ENCODE measurements around the gene PLCB3.

PLCB3 gene

DNA sequence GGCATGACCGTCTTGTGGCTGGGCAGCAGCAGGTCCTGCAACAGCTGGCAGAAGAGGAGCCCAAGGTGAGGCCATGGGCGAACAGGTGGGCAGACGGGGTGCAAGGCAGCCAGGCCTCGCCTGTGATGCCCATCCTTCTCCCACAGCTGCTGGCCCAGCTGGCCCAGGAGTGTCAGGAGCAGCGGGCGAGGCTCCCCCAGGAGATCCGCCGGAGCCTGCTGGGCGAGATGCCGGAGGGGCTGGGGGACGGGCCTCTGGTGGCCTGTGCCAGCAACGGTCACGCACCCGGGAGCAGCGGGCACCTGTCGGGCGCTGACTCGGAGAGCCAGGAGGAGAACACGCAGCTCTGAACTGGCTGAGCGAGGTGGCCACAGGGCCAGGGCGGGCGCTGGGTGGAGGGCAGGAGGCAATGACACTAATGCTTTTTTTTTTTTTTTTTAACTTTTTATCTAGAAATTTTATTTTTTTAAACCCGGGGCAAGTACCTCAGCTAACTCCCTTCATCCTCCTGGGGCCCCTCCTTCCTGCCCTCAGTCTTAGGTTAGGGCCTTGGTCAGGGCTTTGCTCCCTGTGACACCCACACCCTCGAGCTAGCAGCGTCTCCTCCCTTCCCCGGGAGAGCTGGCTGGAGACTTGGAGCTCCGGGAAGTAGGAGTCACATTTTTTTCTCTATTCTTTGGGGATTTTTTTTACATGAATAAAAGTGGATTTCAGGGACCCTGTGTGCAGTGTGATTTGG is 16.0 kb downstream of the PLCB3 start:
- DNase-seq (ENCODE audit: low read depth) = no peak

DNA sequence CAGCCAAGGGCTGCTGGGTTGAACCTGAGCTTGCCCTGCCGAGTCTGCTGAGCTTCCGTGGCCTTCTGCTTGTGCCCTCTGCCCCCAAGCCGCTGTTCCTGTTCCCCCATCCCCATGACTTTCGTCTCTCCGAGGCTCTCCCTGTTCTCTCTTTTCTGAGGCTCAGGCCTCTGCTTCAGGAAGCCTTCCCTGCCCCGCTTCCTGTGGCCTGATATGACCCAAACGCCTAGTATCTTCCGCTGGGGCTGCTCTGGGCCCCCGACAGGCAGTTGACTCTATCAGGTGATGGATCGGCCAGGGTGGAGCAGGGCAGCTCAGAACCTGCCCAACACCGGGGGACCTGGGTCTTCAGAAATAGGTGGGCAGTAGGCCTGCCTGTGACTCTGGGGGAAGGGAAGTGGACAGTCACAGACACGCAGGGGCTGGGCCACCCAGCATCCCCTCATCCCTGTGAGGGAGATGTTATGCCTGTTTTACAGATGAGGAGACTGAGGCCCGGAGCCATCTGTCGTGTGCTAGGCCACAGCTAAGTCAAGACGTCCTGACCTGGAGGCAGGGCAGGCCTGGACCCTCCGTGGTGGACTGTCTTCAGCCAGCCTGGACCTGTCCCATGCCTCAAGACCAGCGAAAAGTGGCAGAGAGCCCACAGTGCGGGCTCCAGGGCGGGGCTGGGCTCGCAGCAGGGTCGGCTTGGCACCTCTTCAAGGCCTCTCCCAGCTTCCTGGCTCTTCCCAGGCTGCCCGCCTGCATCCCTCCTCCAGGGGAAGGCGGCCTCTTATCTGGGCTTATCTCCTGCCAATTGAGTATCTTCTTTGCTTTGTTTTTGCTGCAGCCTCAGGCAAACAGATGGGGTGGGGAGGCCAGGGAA is 16.9 kb downstream of the PLCB3 start:
- DNase-seq (ENCODE audit: low read depth) = no peak

DNA sequence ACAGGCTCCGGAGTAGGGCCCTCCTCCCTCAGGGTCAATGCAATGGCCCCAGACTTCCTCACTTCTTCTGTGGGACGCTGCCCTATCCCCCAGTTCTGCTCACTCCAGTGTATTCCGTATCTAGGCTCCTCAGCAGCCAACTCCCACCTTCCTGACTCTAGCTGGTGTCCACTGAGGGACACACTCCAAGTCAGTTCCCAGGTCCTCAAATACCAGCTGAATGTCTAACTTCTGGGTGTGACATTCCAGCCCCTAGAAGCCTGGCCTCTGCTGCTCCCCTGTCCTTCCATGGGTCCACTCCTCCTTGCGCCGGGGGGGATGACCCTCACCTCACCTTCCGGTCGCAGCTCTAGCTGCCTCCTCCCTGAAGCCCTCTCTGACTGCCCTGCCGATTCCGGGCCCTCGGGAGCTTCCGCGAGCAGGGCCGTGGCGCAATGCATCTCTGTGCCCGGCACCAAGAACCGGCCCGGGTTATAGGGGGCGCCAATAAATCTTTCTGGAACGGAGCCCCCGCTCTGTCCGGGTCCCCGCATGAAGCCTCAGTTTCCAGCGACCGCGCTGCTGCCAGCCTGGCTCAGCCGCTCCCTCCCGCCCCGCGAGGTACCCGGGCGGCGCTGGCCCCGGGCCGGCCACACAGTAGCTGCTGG is 17.7 kb downstream of the PLCB3 start:
- no peak for DNase-seq (ENCODE audit: low read depth)

DNA sequence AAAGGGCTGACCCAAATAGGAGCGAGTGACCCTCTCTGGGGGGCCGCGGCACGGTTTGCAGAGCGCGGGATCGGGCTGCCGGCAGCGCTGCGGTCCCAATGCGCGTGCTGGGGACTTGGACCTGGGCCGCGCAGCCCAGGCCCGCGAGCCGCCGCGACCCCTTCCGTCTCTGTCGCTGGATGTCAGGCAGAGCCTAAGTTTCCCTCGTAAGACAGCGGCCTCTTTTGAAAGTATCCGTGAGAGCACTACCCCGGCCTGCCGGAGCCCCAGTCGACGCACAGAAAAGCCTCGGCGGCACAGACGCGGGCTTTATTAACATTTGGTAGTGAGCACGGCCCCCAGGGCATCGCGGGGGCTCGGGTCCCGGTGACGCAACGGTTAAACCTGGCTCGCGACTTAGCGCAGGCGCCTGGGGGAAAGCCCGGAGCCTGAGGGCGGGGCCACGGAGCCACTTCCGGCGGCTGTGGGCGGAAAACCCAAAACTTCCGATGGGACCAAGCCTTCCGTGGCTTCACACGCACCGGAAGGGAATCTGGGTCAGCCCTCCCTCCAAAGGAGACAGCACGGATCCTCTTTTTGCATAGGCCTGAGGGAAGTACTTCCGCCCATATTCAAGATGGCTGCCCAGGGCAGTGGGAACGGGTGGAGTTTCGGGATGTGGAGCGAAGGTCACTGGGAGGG is 18.4 kb downstream of the PLCB3 start:
- DNase-seq (ENCODE audit: low read depth) = peak; percentile 97

DNA sequence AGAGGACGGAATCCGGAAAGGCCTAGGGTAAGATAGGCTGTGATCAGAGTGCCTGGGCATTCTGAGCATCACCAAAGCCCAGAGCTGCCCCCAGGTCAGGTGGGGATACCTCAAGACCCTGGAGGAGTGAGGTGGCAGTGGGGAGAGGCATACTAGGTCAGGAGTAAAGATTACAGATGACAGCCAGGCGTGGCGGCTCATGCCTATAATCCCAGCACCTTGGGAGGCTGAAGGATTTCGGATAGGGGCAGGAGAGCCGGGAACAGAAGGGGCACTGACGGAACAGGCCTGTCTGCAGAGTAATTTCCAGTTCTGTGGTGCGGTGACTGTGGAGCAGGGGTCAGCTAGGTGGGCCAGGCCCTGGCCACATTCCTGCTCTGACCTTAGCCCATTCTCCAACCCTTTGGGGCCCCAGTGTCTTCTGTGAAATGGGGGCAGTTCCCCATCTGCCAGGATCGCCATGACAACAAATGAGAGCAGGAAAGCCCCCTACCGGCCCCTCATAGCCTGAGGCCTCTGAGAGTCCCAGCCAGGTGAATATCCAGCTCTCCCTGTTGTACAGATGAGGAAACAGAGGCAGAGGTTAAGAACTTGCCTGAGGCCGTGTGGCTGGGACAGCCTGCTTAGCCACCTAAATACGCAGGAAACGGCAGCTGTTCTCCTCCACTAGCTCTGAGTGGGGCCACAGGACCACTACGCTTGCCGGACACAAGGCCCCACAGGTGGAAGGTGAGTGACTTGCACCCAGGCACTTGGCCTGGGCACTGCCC is 23.9 kb downstream of the PLCB3 start:
- no peak for DNase-seq (ENCODE audit: low read depth)

DNA sequence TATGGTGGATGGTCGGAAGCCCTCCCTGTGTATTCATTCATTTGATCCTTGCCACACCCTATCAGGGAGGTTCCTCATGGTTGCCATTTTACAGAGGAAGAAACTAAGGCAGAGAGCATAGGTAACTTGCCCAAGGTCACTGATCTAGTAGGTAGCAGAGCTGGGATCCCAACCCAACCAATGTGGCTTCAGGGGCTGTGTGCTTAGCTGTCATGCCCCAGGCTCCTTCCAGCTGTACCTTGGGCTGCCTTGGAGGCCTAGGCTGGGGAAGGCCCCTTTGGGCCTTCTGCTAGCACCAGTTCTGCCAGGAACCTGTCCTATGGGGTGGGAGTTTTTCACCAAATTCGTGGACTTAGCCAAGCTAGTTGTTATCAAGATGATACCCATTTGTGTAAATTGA is 24.5 kb downstream of the PLCB3 start:
- DNase-seq (ENCODE audit: low read depth) = no peak

DNA sequence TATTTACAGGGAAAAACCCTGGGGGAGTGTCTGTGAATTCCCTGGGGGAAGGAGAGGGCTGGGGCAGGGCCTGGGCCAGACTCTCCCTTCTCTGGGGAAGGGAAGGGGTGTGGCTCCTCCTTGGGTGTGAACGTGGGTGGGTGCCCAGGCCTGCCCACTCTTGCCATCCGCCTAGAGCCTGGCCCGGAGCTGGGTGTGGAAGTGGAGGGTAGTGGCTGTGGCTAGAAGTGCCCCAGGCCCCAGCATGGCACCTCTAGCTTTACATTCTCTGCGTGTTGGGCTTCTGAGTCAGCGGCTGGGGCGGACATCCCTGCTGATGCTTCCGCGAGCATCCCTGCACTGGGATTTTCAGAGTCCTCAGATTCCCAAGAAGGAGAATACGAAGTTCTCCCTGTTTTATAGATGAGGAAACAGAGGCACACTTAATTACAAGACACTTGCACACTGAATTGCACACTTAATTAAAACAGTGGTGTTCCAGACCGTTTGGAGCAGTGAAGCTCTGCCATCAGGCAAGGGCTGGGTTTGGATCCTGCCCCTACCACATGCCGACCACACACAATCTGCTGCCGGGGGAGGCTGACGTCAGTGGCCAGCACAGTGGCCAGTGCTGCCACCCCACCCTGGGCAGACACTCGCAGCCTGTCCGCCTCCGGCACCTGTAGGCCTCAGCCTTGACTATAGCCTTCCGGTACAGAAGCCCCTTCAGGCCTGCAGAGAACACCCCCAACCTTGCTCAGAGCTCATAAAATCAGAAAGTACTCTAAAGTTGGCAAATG is 25.5 kb downstream of the PLCB3 start:
- no peak for DNase-seq (ENCODE audit: low read depth)

DNA sequence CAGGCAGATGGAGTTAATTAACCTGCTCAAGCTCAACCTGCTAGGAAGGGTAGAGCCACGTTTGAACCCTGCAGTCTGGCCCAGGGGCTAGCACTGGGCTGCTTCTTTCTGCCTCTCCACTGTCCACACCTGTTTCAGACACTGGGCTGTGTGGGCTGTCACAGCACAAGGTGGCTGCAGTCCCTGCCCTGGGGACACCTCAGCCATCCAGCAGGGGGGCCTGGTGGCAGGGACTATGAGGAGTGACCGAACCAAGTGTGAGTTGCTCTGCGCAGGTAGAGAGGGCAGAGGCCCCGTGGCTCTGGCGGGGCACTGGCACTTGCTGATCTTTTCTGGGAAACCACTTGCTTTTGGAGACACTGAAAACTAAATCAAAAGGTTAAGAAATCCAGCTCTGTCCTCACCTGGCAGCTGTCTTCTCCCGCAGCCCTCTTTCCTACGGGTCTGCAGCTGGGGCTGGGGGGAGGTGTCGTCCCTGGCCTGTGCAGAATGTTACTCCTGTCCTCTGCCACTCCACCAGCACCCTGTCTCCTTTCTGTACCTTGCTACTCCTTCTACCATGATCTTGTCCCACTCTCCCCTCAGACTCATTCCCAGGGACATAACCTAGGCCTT is 27.4 kb downstream of the PLCB3 start:
- no peak for DNase-seq (ENCODE audit: low read depth)

DNA sequence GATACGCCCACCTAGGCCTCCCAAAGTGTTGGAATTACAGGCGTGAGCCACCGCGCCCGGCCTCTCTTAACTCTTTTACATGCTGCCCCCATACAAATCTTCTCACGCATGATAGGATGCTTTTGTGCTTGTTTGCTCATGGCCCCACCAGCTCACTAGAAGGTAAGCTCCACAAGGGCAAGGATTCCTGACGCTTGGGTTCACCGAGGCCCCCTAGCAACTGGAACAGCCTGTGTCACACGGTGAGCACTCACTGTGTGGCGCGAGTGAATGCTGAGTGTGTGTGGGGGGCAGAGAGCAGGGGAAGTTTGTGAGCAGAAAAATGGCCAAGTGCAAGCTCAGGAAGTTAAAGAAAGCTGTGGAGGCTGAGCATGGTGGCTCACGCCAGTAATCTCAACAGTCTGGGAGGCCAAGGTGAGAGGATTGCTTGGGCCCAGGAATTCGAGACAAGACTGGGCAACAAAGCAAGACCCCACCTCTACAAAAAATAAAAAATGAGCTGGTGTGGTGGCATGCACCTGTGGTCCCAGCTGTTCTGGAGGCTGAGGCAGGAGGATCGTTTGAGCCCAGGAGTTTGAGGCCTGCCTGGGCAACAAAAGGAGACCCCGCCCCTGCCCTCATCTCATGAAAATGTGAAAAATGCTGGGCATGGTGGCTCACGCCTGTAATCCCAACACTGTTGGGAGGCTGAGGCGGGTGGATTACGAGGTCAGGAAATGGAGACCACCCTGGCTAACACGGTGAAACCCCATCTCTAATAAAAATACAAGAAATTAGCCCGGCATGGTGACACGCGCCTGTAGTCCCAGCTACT is 30.8 kb downstream of the PLCB3 start:
- no peak for DNase-seq (ENCODE audit: low read depth)

DNA sequence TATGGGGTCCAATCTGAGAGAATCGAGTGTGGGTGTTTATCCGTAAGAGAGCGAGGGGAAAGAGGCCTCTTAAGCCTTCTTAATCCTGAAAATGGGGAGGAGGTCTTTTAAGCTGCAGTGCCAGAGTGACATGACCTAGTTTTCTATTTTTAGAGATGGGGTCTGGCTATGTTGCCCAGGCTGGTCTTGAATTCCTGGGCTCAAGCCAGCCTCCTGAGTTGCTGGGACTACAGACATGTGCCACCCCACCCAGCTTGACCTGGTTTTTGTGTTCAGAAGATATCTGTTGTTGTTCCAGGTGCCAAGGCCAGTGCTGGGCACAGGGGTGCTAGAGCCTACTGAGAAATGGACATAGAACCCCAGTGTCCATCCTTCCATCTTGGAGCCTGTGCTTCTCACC is 31.8 kb downstream of the PLCB3 start:
- no peak for DNase-seq (ENCODE audit: low read depth)

DNA sequence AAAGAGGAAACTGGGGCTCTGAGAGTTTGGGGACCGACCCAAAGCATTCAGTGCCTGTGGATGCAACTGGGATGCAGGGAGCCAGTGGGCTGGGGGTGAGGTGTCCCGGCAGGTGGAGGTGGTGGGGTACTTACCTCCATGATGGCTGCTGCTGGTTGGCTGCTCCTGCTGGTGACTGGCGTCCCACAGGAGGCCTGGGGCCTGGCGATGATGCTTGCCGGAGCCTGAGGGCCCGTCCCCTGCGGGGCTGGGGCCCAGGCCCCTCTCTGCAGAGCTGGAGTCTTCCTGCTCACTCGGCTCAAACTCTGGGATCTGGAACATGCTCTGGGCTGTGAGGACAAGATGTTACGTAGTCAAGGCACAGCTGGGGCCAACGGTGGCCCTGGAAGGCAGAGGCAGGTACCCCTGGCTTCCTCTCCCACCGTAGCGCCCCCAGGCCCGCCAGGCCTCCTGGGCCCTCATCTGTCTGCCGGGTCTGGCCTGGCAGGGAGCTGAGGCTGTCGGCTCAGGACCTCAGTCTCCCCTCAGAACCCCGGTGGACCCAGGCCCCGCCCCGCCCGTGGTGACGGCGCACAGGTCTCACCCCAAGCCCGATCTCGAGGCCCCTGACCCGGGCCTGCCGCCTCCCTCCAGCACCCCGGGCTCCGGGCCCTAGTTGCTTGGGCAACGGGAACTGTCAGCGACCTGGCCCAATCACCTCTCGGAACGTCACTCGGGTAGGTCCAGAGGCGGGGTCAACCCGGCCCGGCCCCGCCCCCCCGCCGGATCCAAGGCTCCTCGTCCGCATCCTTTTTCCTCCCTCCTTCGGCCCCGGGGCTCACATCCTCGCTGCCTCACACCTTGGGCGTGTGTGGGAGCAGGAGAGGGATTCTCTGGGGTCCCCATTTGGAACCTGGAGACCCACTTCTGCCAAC is 33.0 kb downstream of the PLCB3 start, which contains the start of gene BAD:
TSS of gene BAD (minus strand) at position 618 of the 914 bp plus-strand sequence. CDS start at position 321, 297 bp downstream.
- peak; percentile 88 for DNase-seq (ENCODE audit: low read depth)

DNA sequence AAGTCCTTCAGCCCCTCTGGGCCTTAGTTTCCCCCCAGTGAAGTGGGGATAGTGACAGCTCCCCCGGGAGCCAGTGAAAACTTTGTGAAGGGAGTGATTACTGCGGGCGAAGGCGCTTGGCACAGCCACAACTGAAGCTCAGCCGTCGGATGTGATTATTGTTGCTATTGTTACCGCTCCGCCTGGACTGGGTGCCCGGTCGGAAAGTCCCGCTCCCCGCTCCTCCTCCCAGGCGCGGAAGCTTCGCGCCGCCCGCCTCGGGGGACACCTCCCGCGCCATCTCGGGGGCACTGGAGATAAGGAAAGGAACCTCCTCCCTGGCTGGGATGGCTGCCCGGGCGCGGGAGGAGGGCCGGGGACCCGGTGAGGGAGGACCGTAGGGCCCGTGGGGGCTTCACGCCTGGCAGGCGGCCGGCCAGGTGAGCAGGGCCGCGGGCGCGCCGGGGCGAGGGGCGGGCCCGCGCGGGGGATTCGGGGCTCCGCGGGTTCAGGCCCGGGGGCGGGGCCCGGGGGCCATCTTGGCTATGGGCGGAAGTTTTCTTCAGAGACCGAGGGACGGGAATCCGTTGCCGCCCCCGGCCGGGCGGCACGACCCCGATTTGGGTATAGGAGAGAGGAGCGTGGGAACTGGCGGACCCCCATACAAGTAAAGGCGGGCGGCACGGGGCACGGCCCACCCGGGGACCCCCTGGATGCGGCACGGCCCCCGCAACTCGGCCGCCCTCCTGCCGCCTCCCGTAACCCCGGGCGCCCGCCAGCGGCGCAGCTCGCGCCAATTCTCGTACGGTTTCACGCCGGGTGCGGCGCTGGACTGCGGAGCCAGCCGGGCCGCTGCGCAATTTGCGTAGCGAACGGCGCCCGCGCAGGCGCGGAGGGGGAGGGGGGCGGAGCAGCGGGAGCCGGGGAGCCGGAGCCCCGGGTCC is 33.9 kb downstream of the PLCB3 start, which contains the start of gene GPR137:
TSS of gene GPR137 (plus strand) at position 887 of the 923 bp plus-strand sequence. CDS start 677 bp downstream, outside the sequence.
- DNase-seq (ENCODE audit: low read depth) = peak; percentile 87

DNA sequence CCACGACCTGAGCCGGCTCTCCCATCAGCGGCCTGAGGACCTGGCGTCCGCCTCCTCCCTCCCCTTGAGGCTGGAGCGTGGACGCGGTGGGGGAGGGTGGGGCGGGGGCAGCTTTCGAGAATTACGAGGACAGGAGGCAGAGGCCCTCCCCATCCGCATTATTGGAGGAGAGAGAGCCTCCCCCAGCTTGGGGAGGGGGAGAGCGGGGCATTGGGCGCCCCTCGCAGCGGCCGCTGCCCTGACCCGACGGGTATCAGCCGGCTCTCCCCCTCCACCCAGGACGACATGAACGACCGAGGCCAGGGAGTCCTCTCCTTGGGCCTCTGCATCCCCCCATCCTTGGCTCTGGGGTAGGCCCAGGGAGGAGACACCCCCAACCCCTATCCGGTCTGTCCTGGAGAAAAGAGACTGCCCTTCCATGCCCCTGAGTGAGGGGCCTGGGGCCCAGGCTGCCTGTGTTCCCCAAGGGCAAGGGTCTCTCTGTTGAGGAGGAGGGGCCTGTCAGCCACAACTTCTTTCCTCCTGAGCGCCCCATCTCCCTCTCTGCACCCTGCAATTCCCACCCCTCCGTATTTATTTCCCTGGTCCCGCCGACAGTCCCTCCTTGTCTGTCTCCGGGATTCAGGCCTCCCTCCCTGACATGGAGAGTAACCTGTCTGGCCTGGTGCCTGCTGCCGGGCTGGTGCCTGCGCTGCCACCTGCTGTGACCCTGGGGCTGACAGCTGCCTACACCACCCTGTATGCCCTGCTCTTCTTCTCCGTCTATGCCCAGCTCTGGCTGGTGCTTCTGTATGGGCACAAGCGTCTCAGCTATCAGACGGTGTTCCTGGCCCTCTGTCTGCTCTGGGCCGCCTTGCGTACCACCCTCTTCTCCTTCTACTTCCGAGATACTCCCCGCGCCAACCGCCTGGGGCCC is 34.8 kb downstream of the PLCB3 start:
- DNase-seq (ENCODE audit: low read depth) = no peak

DNA sequence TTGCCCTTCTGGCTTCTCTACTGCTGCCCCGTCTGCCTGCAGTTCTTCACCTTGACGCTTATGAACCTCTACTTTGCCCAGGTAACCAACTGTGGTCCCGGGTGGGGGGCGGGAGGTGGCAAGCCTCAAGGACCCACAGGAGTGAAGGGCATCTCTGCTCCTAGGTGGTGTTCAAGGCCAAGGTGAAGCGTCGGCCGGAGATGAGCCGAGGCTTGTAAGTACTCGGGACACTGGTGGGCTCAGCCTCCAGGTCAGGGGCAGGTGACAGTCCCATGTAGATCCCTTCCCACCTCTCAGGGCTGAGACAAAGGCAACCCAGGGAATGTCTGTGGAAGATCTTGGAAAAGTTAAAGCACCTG is 35.5 kb downstream of the PLCB3 start:
- no peak for DNase-seq (ENCODE audit: low read depth)

DNA sequence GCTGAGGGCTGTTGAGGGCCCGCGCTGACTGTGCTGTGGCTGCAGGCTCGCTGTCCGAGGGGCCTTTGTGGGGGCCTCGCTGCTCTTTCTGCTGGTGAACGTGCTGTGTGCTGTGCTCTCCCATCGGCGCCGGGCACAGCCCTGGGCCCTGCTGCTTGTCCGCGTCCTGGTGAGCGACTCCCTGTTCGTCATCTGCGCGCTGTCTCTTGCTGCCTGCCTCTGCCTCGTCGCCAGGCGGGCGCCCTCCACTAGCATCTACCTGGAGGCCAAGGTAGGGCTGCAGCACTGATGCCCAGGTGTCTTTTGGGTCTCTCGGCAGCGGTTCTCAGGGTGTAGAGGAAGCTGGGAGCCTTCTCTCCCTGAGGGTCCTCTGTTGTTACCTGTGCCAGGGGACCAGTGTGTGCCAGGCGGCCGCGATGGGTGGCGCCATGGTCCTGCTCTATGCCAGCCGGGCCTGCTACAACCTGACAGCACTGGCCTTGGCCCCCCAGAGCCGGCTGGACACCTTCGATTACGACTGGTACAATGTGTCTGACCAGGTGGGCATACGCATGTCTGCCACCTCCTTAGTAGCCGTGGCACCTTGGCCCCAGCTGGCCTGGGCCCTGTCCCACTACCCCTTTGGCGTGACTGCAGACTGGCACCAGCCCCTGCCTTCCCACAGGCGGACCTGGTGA is 36.5 kb downstream of the PLCB3 start:
- DNase-seq (ENCODE audit: low read depth) = no peak
